Stimulated activated CD4-positive, alpha-beta T cell treated with anti-CD3 and anti-CD28 coated beads, Interleukin-1b, Interleukin-23, amount 100 ng/mL, for 48 hours (primary cell): ENCODE data around the gene ADAD2.
A peak's percentile ranks its signal among the peaks of the same experiment; 100 is the strongest.

ENCODE experiments used
- DNase-seq: peaks from one replicate; pipeline ENCODE4 v3.0.0-alpha.2; 2020

The ADAD2 gene

GRCh38 chr16:84190731-84191388 is at the start of gene ADAD2:
Gene ADAD2 (plus strand): TSS chr16:84191157. CDS start chr16:84191231, 74 bp downstream.
- DNase-seq: no peak

GRCh38 chr16:84143081-84143480 is 47.9 kb upstream of the ADAD2 start:
- DNase-seq: no peak

GRCh38 chr16:84143784-84144199 is 47.2 kb upstream of the ADAD2 start:
- no peak for DNase-seq

GRCh38 chr16:84144209-84144858 is 46.6 kb upstream of the ADAD2 start:
- peak; percentile 37 for DNase-seq

GRCh38 chr16:84144859-84145639 is 45.9 kb upstream of the ADAD2 start, which contains the start of the genes DNAAF1 and HSDL1:
Gene DNAAF1 (plus strand): TSS chr16:84145308. CDS start chr16:84145441, 133 bp downstream.
Gene HSDL1 (minus strand): TSS chr16:84145177. CDS start chr16:84131321, 13,856 bp downstream.
- peak; percentile 93 for DNase-seq

GRCh38 chr16:84150926-84151325 is 40.0 kb upstream of the ADAD2 start:
- no peak for DNase-seq

- no peak for DNase-seq
Measured at GRCh38 chr16:84153660-84154214, 37.2 kb upstream of the ADAD2 start.

GRCh38 chr16:84155226-84155625 is 35.7 kb upstream of the ADAD2 start:
- DNase-seq: no peak

GRCh38 chr16:84155771-84156170 is 35.2 kb upstream of the ADAD2 start:
- no peak for DNase-seq

GRCh38 chr16:84156342-84156784 is 34.6 kb upstream of the ADAD2 start:
- DNase-seq: no peak

- no peak for DNase-seq
Measured at GRCh38 chr16:84159007-84159406, 31.9 kb upstream of the ADAD2 start.

- DNase-seq: no peak
Measured at GRCh38 chr16:84159800-84160199, 31.2 kb upstream of the ADAD2 start.

GRCh38 chr16:84161037-84161436 is 29.9 kb upstream of the ADAD2 start:
- no peak for DNase-seq

- DNase-seq: no peak
Measured at GRCh38 chr16:84161801-84162200, 29.2 kb upstream of the ADAD2 start.

- DNase-seq: no peak
Measured at GRCh38 chr16:84165746-84166145, 25.2 kb upstream of the ADAD2 start.

GRCh38 chr16:84166796-84167695 is 23.9 kb upstream of the ADAD2 start:
- peak; percentile 51 for DNase-seq

- DNase-seq: no peak
Measured at GRCh38 chr16:84169765-84170310, 21.1 kb upstream of the ADAD2 start.

GRCh38 chr16:84174396-84174795 is 16.6 kb upstream of the ADAD2 start:
- DNase-seq: no peak

GRCh38 chr16:84175350-84176081 is 15.4 kb upstream of the ADAD2 start:
- DNase-seq: peak; percentile 62

- no peak for DNase-seq
Measured at GRCh38 chr16:84176192-84177053, 14.5 kb upstream of the ADAD2 start.
